GM18498 (cell line): ENCODE results near the gene TRMT10C.
A peak's percentile ranks its signal among the peaks of the same experiment; 100 is the strongest.
"Not testable (repeated sequence)": the region's sequence is repeated elsewhere in the genome, so short reads cannot be mapped to it uniquely, and the experiment has no call there.

ENCODE experiments used
- ATAC-seq: cut with Tn5 transposase; IDR thresholded peaks from one replicate; pipeline ENCODE4 v1.9.1; 2021; ENCODE audit warnings: mild to moderate bottlenecking, moderate library complexity; ENCODE audit not compliant: unreplicated experiment

TRMT10C gene

GRCh38 chr3:101544161-101544850, 17.4 kb upstream of the TRMT10C start:
- no peak for ATAC-seq

DNA sequence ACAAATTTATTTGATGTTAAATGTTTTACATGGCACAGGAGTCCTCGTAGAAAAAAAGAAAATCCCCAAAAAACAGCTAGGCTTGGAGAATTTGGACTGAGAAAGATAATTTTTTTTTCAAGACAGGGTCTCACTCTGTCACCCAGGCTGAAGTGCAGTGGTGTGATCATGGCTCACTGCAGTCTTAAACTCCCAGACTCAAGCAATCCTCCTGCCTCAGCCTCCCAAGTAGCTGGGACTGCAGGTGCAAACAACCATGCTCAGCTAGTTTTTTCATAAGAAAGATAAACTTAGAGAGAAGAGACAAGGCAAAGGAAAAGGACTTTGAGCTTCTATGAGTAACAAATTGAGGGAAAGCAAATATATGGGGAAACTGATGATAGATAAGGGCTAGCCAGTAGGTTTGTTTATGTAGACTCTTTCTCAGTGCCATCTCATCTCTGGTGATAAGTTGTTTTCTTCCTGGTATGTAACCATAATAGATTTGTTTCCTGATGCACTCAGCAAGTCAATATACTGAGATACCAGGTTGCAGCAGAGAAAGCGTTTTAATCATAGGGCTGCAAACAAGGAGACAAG, 13.1 kb upstream of the TRMT10C start:
- no peak for ATAC-seq

GRCh38 chr3:101549473-101549872, 12.2 kb upstream of the TRMT10C start:
- ATAC-seq = no peak

DNA sequence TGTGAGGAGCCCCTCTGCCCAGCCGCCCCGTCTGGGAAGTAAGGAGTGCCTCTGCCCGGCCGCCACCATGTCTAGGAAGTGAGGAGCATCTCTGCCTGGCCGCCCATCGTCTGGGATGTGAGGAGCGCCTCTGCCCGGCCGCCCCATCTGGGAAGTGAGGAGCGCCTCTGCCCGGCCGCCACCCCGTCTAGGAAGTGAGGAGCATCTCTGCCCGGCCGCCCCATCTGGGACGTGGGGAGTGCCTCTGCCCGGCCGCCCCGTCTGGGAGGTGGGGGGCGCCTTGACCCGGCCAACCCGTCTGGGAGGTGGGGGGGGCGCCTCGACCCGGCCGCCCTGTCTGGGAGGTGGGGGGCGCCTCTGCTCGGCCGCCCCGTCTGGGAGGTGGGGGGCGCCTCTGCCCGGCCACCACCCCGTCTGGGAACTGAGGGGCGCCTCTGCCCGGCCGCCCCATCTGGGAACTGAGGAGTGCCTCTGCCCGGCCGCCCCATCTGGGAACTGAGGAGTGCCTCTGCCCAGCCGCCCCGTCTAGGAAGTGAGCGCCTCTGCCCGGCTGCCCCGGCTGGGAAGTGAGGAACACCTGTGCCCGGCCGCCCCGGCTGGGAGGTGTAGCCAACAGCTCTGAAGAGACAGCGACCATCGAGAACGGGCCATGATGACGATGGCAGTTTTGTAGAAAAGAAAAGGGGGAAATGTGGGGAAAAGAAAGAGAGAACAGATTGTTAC, 10.1 kb upstream of the TRMT10C start:
- ATAC-seq = not testable (repeated sequence)

GRCh38 chr3:101553381-101553780, 8.3 kb upstream of the TRMT10C start:
- not testable (repeated sequence) for ATAC-seq

DNA sequence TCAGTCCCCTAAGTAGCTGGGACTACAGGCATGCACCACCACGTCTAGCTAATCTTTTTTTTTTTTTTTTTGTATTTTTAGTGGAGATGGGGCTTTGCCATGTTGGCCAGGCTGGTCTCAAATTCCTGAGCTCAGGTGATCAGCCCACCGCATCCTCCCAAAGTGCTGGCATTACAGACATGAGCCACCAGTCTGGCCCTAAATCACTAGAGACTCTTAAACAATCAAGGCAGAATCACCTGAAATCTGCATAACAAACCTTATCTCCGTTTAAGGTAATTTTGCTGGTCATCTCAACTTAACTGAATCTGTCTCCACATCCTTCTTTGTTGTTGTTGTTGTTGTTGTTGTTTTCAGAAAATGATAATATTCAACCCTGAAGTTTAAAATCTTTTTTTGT, 5.6 kb upstream of the TRMT10C start:
- ATAC-seq = no peak

- ATAC-seq = no peak
Observed at GRCh38 chr3:101567528-101568317, 6.1 kb downstream of the TRMT10C start.

DNA sequence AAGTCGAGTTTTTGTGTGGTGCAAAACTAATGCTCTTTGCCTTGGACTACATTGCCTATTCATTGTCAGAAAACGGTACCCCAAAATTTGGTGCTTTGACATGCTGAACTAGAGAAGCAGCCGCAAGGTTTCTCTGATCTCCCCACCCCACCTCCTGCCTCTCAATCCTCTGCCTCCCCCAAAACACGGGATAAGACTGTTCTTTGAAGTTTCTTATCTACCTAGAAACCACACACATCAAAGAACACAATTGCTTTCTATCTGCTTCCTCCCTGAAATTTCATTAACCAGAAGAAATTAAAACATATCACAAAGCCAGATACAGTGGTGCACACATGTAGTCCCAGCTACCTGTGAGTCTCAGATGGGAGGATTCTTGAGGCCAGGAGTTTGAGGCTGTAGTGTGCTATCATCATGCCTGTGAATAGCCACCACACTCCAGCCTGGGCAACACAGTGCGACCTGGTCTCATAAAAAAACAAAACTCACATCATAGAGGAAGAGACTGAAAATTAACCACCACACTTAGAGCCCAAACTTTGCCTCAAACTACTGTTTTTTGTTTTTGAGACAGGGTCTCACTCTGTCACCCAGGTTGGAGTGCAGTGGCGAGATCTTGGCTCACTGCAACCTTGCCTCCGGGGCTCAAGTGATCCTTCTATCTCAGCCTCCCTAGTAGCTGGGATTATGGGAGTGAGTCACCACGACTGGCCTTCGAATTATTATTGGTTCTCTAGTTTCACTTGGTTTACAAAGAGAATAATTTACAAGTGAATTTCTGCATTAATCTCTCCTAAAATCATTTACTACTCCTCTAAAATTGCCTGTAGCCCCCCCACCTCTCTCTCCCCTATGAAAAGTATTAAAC, 9.6 kb downstream of the TRMT10C start:
- ATAC-seq = no peak

DNA sequence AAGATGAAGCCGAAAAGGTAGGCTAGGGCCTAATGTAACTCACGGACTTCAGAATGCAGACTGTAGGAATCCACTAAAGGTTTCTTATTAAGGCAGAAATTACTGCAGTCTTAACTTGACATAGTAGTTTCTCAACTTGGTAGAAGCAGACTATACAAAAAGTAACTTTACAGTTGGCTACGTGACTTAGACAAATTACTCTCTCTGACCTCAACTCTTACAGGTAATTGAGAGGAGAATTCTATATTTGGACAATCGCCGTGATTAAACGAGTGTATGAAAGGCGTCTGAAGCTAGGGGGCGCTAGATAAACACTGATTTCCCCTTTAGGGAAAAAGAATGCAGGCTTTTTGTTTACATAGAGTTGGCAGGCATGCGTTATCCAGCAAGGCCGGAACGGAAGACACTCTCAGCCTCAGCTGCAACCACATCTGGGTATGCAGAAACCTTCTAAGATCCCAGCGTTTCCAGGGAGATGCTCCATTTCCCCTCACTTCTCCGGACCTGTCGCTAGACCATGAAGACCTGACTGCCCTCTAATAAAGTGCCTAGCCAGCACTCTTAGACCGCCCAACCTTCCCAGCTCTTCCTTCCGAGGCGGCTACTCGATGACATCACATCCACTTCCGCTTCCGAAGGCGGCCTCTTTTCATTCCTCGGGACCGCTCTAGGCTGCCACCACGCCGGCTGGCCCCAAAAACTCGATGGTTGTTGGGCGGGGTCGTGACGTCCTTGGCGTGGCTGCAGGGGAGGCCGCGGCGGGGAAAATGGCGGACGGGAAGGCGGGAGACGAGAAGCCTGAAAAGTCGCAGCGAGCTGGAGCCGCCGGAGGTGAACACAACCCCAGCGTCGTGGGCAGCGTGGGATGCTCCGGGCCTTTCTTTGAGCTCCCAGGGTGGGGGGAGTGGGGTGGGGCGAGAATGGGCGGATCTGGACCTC, 12.1 kb downstream of the TRMT10C start, which contains the start of gene PCNP:
PCNP (plus strand) TSS at position 732 of the 939 bp plus-strand sequence; CDS start at position 768, 36 bp downstream.
- peak; percentile 86 for ATAC-seq

- peak; percentile 51 for ATAC-seq
Observed at GRCh38 chr3:101574388-101575112, 12.9 kb downstream of the TRMT10C start.

GRCh38 chr3:101577286-101577685, 15.6 kb downstream of the TRMT10C start:
- ATAC-seq = no peak

GRCh38 chr3:101588616-101589015, 26.9 kb downstream of the TRMT10C start:
- no peak for ATAC-seq

GRCh38 chr3:101591071-101591470, 29.4 kb downstream of the TRMT10C start:
- no peak for ATAC-seq

- no peak for ATAC-seq
Observed at GRCh38 chr3:101602731-101603130, 41.1 kb downstream of the TRMT10C start.

DNA sequence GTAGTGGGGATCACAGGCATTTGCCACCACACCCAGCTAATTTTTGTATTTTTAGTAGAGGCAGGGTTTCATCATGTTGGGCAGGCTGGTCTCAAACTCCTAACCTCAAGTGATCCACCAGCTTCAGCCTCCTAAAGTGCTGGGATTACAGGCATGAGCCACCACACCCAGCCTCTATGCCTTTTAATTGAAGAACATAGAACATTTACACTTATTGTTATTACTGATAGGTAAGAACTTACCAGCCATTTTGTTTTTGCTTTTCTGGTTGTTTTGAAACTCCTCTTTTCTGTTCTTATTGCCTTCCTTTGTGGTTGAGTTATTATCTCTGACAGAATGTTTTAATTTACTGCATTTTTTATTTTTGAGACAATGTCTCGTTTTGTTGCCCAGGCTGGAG, 41.5 kb downstream of the TRMT10C start:
- ATAC-seq = no peak

- not testable (repeated sequence) for ATAC-seq
Observed at GRCh38 chr3:101605398-101605797, 43.7 kb downstream of the TRMT10C start.

DNA sequence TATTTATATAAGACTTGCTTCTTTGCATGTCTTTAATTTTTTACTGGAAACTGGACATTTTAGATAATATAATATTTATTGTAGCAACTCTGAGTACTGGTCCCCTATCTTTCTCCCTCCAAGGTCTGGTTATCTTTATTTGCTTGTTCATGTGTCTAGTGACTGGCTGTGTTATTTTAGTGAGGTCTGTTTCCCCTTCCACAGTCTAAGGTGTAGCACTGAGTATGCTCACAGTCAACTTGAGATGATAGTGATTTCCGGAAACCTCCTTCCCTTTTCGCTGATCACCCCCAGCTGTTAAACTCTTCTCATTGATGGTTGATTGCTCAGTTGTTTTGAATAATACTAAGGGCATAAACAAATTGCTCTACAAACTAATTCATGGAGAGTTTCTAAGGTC, 49.4 kb downstream of the TRMT10C start:
- ATAC-seq = no peak

- not testable (repeated sequence) for ATAC-seq
Observed at GRCh38 chr3:101613014-101613413, 51.3 kb downstream of the TRMT10C start.
